ENCODE results near the gene CAMK2A.

CAMK2A gene

GRCh38 chr5:150183436-150183835, 106.1 kb downstream of the CAMK2A start:
- DNase-seq: no peak

DNA sequence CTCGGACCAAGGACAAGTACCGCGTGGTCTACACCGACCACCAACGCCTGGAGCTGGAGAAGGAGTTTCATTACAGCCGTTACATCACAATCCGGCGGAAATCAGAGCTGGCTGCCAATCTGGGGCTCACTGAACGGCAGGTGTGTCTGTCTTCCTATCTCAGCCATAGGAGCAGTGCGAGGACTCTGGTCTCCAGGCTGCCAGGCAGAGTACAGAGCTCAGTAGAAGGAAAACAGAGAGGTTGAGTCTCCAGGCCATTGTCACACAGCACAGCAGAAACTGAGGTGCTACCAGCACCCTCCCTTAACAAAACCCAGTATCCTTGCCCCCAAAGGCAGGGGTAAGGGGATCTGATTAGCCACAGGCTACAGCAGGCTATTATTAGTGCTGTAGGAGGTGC, 106.8 kb downstream of the CAMK2A start:
- DNase-seq: no peak

DNA sequence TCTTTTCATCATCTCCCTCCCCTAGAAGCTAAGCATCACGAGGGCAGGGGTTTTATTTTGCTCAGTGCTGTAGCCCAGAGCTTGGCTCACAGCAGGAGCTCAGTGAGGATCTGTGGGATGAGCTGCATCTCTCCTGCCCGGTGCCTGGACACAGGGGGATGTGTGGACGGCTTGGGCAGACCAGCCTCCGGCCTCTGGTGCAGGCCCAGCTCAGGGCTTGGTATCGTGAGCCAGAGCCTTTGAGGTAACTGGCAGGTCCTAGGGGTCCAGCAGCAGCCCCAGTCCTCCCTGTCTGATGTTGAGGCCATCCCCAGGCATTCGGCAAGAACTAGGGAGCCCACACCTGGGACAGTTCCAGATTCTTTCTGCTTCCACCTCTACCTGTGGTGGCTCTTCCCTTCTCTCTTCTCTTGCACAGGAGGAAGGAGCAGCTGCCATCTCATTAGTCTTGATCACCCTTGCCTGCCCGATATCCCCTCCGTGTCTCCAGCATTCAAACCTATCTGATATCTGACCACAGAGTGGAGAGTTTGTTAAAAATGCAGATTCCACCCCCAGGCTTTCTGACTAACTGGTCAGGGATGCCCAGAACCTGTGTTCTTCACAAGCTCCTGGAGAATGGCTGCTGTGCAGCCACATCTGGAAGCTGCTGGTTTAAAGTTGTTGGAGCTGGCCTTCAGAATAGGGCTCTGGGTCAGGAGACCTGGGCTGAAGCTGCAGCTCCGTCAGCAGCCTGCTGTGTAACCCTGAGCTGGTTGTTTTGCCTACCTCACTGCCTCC, 107.6 kb downstream of the CAMK2A start:
- no peak for DNase-seq

DNA sequence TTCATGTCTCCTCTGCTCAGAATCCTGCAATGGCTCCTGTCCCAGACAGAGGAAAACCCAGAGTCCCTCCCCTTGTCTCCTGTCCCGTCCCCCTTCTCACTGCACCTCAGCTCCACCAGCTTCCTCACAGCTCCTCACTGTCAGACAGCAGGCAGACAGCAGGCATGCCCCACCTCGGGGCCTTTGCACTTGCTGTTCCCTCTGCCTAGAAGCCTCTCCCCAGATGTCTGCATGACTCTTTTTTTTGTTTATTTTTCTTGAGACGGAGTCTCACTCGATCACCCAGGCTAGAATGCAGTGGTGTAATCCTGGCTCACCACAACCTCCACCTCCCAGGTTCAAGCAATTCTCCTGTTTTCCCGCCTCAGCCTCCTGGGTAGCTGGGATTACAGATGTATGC, 108.5 kb downstream of the CAMK2A start:
- DNase-seq: no peak

- DNase-seq: no peak
Observed at GRCh38 chr5:150180241-150181026, 109.1 kb downstream of the CAMK2A start.

DNA sequence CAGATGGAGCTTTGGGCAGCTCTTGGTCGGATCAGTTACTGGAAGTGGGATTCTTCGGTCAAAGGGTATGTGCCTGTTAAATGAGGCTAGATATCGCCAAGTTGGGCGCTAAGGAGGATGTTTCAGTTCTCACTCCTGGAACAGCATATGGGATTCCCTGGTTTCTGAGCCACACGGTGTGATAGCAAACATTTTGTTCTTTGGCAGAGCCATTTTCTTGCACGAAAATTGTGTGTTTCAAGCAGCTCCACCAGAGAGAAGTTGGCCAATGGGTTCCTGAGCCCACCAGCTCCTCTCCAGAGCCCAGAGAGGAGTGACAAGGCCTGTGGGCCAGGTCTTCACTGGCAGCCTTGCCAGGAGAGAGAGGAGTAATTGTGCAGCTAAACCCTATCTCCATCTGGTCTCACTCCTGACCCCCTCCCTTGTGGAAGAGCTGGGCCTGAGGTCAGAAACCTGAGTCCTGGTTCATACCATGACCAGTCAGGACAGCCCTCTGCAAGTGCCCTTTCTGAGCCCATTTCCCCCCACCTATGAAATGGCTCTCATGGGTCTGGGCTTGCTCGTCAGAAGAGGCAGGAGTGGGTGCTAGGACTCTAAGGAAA, 110.5 kb downstream of the CAMK2A start:
- DNase-seq: no peak

- DNase-seq: no peak
Observed at GRCh38 chr5:150178262-150178661, 111.3 kb downstream of the CAMK2A start.

DNA sequence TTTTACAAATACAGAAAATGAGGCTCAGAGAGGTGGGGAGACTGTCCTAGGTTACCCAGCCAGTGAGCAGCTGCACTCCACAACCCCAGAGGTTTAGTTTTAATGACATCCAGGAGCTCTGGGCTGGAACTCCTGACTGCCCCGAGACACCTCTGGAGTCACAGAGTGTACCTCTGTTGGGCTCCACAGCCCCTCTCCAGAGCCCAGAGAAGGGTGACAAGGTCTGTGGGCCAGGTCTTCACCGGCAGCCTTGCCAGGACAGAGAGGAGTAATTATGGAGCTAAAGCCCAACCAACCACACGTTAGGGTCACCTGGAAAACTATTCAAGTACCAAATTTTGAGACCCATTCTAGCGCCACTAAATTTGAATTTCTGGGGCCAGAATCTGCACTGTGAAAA, 111.9 kb downstream of the CAMK2A start:
- no peak for DNase-seq

DNA sequence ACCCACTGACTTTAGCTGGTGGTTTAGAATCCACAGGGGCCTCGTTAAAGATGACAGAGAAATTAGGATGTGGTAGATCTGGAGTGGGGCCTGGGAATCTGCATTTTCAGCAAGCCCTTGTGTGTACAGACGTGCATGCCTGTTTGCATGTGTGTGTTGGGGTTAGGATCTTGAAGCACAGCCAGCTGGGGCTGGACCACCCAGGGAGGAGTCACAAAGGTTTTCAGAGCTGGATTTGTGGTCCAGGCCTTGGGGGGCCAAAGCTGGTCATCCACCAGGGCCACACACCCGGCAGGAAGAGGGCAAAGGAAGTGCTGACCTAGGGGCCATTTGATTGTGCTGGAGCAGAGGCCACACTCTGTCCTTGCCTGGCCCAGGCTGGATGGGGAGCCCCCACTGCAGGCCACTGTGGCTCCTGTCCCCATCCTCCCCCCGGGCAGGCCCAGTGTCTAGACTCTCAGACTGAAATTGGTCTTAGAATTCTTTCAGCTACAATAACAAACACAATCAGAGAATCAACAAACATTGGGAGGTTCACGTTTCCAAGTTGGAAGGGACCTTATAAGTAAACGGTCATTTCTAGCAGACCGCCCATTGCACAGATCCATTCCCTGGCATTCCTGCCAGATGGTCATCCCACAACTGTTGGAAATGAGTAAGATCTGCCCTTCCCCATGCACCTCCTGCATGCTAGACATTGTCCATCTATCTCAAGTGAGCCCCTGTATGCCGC, 112.7 kb downstream of the CAMK2A start:
- no peak for DNase-seq

DNA sequence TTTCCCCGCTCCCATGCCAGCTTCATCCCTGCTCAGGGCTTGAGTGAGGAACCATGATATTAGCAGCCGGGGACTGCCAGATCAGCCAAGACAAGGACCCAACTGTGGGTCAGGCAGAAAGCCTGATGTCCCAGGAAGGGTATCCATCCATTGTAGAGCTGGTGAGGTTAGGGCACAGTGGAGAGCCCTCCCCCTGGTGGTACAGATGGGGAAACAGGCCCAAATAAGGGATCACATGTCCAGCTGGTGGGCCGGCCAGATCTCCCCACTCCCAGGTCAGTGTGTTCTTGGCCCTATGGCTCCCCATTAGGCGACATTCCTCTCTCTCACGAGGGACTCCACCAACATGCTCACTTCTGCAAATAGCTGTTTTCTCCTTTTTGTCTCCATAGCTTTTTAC, 114.0 kb downstream of the CAMK2A start:
- DNase-seq: no peak

GRCh38 chr5:150175076-150175475, 114.5 kb downstream of the CAMK2A start:
- no peak for DNase-seq

- no peak for DNase-seq
Observed at GRCh38 chr5:150174285-150174684, 115.3 kb downstream of the CAMK2A start.

- DNase-seq: no peak
Observed at GRCh38 chr5:150173161-150173560, 116.4 kb downstream of the CAMK2A start.

GRCh38 chr5:150172556-150172955, 117.0 kb downstream of the CAMK2A start:
- no peak for DNase-seq

- no peak for DNase-seq
Observed at GRCh38 chr5:150172145-150172544, 117.4 kb downstream of the CAMK2A start.

Measured in effector CD8-positive, alpha-beta T cell (primary cell).